ENCODE results near the gene TYMP.

Gene TYMP

GRCh38 chr22:50505276-50505775 lies 24.5 kb downstream of the TYMP start:
- ATAC-seq (no peak), DNase-seq (no peak)

GRCh38 chr22:50504369-50505211 lies 25.2 kb downstream of the TYMP start:
- DNase-seq (no peak), ATAC-seq (no peak)

- DNase-seq: peak; percentile 55
- no peak for ATAC-seq
These were observed 26.2 kb downstream of the TYMP start for GRCh38 chr22:50503475-50504145.

- no peak for DNase-seq
- no peak for ATAC-seq
These were observed 27.0 kb downstream of the TYMP start for GRCh38 chr22:50502628-50503474.

GRCh38 chr22:50502096-50502495 lies 27.7 kb downstream of the TYMP start:
- no peak for DNase-seq
- no peak for ATAC-seq

GRCh38 chr22:50500452-50500851 lies 29.4 kb downstream of the TYMP start:
- no peak for ATAC-seq
- DNase-seq: no peak

GRCh38 chr22:50498322-50498890 lies 31.4 kb downstream of the TYMP start:
- DNase-seq (peak; percentile 73), ATAC-seq (peak; percentile 79)

- no peak for DNase-seq
- no peak for ATAC-seq
These were observed 32.7 kb downstream of the TYMP start for GRCh38 chr22:50497093-50497492.

GRCh38 chr22:50490531-50491308 lies 39.1 kb downstream of the TYMP start:
- DNase-seq (peak; percentile 26), ATAC-seq (no peak)

- DNase-seq (no peak), ATAC-seq (no peak)
These were observed 40.2 kb downstream of the TYMP start for GRCh38 chr22:50489363-50490243.

- ATAC-seq (no peak), DNase-seq (no peak)
These were observed 40.9 kb downstream of the TYMP start for GRCh38 chr22:50488886-50489285.

- no peak for ATAC-seq
These were observed 41.7 kb downstream of the TYMP start for GRCh38 chr22:50488006-50488677.

GRCh38 chr22:50487290-50488005 lies 42.4 kb downstream of the TYMP start:
- no peak for DNase-seq
- ATAC-seq: no peak

More at GRCh38 chr22:50488006-50488677, 41.7 kb downstream of the TYMP start:
- DNase-seq: no peak

- no peak for ATAC-seq
- no peak for DNase-seq
These were observed 43.1 kb downstream of the TYMP start, which contains the start of gene MIOX for GRCh38 chr22:50486561-50487289. Gene MIOX (plus strand): TSS chr22:50486859. CDS start chr22:50486898, 39 bp downstream.

GRCh38 chr22:50485221-50486131 lies 44.3 kb downstream of the TYMP start:
- DNase-seq (no peak), ATAC-seq (no peak)

- DNase-seq (no peak), ATAC-seq (no peak)
These were observed 45.6 kb downstream of the TYMP start for GRCh38 chr22:50483977-50484853.

Data from stimulated activated naive CD8-positive, alpha-beta T cell treated with anti-CD3 and anti-CD28 coated beads, Interleukin-15, Interleukin-2, amounts not matched to agents 100 U/mL and 50 U/mL, for 24 hours (primary cell).